GM12874 (cell line): Measurements from ENCODE around the gene MACROD2.

Experiments used
- CTCF ChIP-seq: IDR thresholded peaks from 2 replicates; pipeline ENCODE4 v1.5.1; 2011; ENCODE audit warnings: low read depth, mild to moderate bottlenecking, control low read depth, low read length, moderate library complexity; ENCODE audit not compliant: insufficient read depth

MACROD2 gene

DNA sequence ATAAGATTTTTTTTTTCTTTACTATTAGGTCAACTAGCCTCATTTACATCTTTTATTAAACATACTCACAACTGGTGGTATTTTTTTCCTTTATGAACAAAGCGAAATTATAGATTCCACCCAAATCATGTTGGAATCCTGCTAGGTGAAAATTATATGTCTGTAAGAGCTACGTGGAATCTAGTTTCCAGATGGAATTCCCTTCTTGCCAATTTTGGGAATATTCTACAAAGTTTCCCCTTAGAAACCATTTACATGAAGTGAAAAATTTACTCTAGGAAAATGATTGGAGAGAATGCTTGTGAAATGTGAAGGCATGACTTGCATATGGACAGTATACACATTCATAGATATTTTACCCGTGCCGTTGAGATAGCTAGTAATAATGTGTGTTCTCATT is 1466.6 kb downstream of the MACROD2 start:
- no peak for TF ChIP-seq CTCF

- no peak for TF ChIP-seq CTCF
These were observed 1480.2 kb downstream of the MACROD2 start for GRCh38 chr20:15475483-15475882.

DNA sequence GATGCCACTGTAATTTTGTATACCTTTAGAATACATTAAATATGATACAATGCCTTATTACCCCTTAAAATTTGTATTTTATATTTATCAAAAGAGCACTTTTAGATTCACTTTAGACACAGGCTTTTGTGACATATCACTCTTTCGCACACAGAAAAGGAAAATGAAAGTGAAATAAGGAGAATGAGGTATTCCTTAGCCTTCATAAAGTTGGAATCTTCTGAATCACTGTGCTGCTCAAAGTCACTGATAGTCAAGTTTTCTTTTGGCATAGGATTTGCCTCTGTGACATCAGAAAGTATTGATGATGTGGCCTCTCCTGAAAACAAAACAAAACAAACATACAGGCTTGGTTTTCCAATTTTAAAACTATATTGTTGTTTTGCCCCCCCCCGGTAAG is 1480.9 kb downstream of the MACROD2 start:
- TF ChIP-seq CTCF: no peak

DNA sequence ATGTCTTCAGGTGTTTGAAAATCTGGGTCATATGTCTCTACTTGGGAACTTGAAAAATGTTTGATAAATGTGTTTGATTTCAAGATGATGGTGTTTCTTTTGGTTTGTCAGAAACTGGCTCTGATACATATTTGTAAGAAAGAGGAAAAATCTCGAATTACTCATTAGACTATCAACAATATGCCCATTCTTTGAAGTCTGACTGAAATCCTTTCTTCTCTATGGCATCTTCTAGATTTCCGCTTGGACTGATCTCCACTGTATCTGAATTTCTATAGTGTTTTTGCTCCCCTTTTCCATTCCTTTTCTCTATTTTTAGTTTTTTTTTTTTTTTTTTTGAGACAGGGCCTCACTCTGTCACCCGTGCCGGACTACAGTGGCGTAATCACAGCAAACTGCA is 1481.5 kb downstream of the MACROD2 start:
- no peak for TF ChIP-seq CTCF

- TF ChIP-seq CTCF: no peak
These were observed 1487.2 kb downstream of the MACROD2 start for GRCh38 chr20:15482525-15482924.

DNA sequence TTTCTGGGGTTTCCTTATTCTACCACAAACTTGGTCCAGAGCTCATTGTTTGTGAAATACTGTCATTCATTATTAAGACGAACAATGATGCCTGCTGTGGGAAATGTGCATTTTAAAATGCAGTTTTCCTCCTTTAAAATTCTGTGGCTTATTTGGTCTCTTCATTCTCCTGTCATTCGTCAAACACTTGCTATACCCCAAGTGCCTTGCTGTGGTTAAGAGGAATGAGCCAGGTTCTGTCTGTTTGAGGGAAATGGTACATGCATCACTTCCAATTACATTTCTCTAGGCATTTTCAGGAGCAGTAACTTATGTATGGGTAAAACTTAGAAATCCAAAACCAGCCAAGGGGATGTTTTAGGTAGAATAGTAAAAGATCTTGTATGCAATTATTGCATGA is 1490.2 kb downstream of the MACROD2 start:
- no peak for TF ChIP-seq CTCF

DNA sequence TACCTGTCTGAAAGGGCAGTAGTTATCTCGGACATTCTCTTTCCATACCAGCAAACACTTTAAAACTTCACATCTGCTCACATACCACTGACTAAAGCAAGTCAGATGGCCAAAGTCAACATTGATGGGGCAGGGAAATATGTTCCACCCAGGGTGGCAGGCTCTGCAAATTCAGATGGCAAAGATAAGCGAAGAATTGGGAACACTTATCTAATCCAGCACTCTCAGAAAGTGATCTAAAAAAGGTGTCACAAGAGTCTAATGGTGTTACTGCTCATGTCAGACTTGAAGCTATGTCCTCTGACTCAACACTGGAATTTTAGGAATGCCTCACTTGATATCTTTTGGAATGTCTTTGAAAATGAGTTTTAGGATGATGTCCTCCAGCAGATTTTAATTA is 1491.7 kb downstream of the MACROD2 start:
- TF ChIP-seq CTCF: no peak

- TF ChIP-seq CTCF: no peak
These were observed 1492.4 kb downstream of the MACROD2 start for GRCh38 chr20:15487682-15488081.
